IPS-18c (cell line): ENCODE data around the gene SCYL1.
A peak's percentile ranks its signal among the peaks of the same experiment; 100 is the strongest.

Experiments used
- H3K4me3 ChIP-seq: 2 replicates; pipeline ENCODE4 v1.7.0; 2013; ENCODE audit warnings: low read depth, mild to moderate bottlenecking, low read length, moderate library complexity; ENCODE audit not compliant: insufficient read depth
- H3K9me3 ChIP-seq: one replicate; pipeline ENCODE4 v1.6.1; 2013; ENCODE audit warnings: mild to moderate bottlenecking, low read length, moderate library complexity; ENCODE audit not compliant: control insufficient read depth, insufficient read depth

SCYL1 gene

DNA sequence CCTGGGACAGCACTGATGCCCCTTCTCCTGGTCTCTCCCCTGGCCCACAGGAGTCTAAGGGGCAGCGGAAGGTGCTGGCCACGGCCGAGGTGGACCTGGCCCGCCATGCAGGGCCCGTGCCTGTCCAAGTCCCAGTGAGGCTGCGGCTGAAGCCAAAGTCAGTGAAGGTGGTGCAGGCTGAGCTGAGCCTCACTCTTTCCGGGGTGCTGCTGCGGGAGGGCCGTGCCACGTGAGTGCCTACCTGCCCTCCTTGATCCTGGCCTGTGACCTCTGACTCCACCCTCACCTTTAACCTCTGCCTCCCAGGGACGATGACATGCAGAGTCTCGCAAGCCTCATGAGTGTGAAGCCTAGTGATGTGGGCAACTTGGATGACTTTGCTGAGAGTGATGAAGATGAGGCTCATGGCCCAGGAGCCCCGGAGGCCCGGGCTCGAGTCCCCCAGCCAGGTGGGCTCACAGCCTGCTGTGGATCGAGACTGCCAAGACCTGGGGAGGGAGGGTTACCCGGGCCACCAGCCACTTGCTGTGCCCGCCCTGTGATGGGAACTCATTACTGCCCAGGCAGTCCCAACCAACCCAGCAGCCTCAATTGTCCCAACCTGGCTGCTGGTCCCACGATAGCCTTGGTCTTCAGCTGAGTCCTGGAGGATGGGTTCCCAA, 55.3 kb downstream of the SCYL1 start:
- H3K9me3 ChIP-seq = peaks cover 2% of the 10 kb centered on the region
- no peak overlapping the region for H3K4me3 ChIP-seq

DNA sequence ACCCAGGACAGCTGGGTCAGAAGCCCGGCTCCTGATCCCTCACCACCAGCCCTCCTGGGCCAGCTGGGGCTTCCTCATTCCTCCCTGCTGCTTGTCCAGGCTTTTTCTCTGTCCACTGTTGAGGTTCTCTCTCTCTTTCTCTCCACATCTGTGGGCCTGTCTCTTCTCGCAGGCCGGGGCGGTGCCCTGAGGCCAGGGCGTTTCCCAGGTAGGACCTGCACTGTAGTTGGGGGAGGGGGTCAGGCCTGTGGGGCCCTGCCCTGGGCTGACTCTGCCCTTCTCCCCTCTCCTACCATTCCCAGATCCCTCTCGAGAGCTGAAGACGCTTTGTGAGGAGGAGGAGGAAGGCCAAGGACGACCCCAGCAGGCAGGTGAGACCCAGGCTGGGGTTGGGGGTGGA, 55.9 kb downstream of the SCYL1 start:
- peaks cover 2% of the 10 kb centered on the region for H3K9me3 ChIP-seq
- no peak overlapping the region for H3K4me3 ChIP-seq

DNA sequence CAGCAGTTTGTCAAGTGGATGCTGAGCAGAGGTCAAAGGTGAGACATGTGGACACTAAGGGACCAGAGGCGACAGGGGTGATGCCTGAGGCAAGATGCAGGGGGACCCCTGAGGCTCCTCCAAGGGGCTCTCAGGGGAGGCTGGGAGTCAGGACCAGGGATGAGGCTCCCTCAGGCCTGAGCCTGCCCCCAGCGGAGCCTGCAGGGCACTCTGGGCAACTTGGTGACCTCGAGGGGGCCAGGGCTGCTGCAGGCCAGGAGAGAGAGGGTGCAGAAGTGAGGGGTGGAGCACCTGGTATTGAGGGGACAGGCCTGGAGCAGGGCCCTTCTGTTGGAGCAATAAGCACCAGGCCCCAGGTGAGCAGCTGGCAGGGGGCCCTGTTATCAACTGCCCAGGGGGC, 57.0 kb downstream of the SCYL1 start:
- no peak overlapping the region for H3K4me3 ChIP-seq
- peaks cover 2% of the 10 kb centered on the region for H3K9me3 ChIP-seq

DNA sequence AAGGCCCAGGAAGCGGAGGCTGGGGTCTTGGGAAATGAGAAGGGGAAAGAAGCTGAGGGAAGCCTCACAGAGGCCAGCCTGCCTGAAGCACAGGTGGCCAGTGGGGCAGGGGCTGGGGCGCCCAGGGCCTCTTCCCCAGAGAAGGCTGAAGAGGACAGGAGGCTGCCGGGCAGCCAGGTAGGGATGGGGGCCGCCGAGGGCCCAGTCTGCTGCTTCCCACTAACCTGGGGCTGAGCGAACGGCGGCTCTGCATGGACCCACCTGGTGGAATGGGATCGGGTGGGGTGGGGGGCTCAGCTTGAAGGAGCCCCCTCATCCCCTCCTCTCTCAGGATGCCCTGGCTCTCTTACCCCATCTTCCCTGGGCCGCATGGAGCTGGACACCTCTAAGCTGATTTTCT, 58.7 kb downstream of the SCYL1 start:
- no peak overlapping the region for H3K4me3 ChIP-seq
- peaks cover 2% of the 10 kb centered on the region for H3K9me3 ChIP-seq

DNA sequence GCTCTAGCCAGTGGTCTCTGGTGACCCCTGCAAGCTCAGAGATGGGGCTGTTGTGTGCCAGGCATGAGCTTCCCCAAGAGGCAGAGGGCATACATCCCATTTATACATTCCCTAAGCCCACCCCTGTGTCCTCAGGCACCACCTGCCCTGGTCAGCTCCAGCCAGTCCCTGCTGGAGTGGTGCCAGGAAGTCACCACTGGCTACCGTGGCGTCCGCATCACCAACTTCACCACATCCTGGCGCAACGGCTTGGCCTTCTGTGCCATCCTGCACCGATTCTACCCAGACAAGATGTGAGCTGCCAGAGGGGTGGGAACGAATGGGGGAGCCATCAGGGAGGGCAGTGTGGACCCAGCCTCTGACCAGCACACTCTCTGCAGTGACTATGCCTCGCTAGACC, 59.2 kb downstream of the SCYL1 start:
- Histone ChIP-seq H3K9me3 (peaks cover 2% of the 10 kb centered on the region), H3K4me3 (peak overlapping the region; percentile 24)

DNA sequence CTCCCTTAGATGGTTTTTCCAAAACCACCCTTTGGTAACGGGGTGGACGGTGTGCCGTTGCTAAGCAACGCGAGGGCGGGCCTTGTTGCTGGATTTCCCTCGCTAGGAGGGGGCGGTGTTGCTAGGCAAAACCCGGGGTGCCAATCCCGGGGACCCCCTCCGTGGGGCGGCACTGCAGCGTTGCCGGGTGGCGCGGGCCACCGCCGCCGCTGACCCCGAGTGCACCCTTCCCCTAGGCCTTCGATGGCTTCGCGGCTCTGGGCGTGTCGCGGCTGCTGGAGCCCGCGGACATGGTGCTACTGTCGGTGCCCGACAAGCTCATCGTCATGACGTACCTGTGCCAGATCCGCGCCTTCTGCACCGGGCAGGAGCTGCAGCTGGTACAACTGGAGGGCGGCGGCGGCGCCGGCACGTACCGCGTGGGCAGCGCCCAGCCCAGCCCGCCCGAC, 59.9 kb downstream of the SCYL1 start:
- no peak overlapping the region for H3K4me3 ChIP-seq
- H3K9me3 ChIP-seq = peaks cover 2% of the 10 kb centered on the region

DNA sequence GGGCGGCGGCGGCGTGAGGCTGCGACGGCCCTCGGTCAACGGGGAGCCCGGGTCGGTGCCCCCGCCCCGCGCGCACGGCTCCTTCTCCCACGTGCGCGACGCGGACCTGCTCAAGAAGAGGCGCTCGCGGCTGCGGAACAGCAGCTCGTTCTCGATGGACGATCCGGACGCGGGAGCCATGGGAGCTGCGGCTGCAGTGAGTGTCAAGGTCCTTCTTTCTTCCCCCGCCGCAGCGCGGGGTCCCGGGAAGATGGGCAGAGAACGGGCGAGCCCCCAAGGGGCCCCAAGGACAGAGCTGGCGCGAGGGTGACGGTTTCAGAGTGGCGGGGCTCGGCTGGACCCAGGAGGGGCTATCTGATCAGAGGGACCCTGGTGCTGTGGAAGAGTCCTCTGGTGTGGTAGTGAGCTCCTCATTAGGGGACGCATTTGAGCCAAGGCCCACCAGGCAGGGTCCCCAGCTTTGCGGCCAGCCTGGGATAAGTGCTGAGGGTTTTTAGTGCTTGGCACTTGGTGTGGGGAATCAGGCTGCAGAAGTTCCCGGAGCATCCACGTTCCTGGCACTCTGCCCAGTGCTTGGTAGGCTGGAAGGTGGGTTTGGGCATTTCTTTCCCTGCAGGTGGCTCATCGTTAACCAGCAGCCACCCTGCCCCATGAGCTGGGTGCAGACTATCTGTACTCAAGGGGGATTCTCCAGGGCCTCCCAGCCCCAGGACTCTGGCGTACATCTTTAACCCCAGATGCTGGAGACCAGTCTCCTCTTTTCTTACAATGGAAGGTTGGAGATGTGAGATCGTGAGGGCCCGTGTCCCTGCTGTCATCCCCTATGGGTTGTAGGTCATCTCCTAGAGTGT, 60.7 kb downstream of the SCYL1 start:
- H3K9me3 ChIP-seq = peaks cover under 1% of the 10 kb centered on the region
- H3K4me3 ChIP-seq = no peak overlapping the region

DNA sequence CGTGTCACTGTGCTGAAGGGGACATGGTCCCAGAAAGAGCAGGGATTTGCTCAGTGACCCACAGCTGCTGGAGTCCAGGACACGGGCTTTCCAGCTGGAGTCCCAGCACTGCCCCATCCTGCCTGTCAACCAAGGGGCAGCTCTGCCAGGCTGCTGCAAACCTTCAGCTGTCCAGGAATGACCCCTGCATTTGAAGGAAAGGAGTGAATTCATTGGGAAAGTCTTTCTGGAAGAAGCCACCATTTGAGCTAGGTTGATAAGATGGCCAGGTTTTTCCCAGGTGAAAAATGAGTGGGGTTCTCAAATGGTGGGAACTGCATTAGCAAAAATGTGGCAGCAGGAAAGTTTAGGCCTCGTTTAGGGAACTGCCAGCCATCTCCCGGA, 61.4 kb downstream of the SCYL1 start:
- H3K9me3 ChIP-seq = no peaks in the 10 kb centered on the region
- H3K4me3 ChIP-seq = no peak overlapping the region

DNA sequence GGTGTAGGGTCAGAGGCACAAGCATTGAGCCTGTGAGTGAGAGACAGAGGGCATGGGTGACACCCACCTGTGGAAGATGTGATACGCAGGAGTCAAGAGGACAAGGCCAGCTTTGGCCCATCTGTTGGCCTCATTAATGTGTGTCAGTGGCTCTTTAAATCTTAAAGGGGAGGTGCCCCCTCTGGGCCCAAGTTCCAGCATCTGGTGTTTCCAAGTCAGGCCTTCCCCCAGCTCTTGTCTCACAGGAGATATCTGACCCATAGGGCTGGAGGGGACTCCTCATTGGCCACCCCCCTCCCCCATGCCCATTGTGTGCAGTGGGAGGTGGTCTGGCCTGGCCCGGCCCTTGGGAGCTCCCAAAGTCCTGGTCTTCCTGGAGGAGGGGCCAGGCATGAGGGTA, 61.8 kb downstream of the SCYL1 start:
- no peak overlapping the region for H3K4me3 ChIP-seq
- H3K9me3 ChIP-seq = no peaks in the 10 kb centered on the region
